ENCODE results near the gene MRPL12. TPM values are rescaled to one million over a fixed set of nuclear protein-coding genes. Genes with fewer than 3 reads are reported as not detected.

MRPL12 gene
- total and polyA plus RNA-seq, 9 of the 15 experiments (the other 6 are each of a cell fraction or from before 2014, with no cell fraction given), result 0.94 to 338 (median 100) TPM

GRCh38 chr17:81683584-81684441, 19.4 kb upstream of the MRPL12 start, which contains the start of the genes ARL16 and HGS (continued):
- no peak for TF ChIP-seq ZNF655 (CRISPR knock-in tag; IDR thresholded peaks at IDR 0.05)
- no peak for TF ChIP-seq REST (IDR thresholded peaks at IDR 0.05; ENCODE audit: borderline replicate concordance)
- peak; percentile 72; the same call in 1 of the 2 replicates for TF ChIP-seq REST (CRISPR knock-in tag; IDR thresholded peaks at IDR 0.05; ENCODE audit: low read depth)
- no peak for TF ChIP-seq ZNF436 (CRISPR knock-in tag; IDR thresholded peaks at IDR 0.05)
- TF ChIP-seq E4F1 (CRISPR knock-in tag; IDR thresholded peaks at IDR 0.05; ENCODE audit: borderline replicate concordance), result no peak
- TF ChIP-seq LARP7 (IDR thresholded peaks at IDR 0.05), result no peak
- 0 out of 2 replicates have a peak, but pooled peaks have one; percentile 21 for TF ChIP-seq AFF4 (CRISPR knock-in tag; IDR thresholded peaks at IDR 0.05)
- no peak for TF ChIP-seq NR2F6 (CRISPR knock-in tag; IDR thresholded peaks at IDR 0.05)
- TF ChIP-seq BRD9 (IDR thresholded peaks at IDR 0.05; ENCODE audit: low read depth, partially characterized antibody), result no peak
